ENCODE measurements around the gene ARHGEF38. TPM values are rescaled to one million over a fixed set of nuclear protein-coding genes. Genes with fewer than 3 reads are reported as not detected.

ARHGEF38 gene
- total and polyA plus RNA-seq, 9 donors = 0.12 to 1.3 (median 0.24) TPM; not detected in 5

GRCh38 chr4:105544520-105545286, 7.7 kb upstream of the ARHGEF38 start:
- DNase-seq = no peak
- Histone ChIP-seq H3K9me3 (no peaks in the 10 kb centered on the region), H3K36me3 (no peaks in the 10 kb centered on the region), H3K27ac (no peak overlapping the region), H3K4me3 (no peak overlapping the region), H3K4me1 (ENCODE audit: insufficient read depth) (no peaks in the 10 kb centered on the region), H3K27me3 (no peaks in the 10 kb centered on the region)
- TF ChIP-seq POLR2A (IDR thresholded peaks at IDR 0.05) = no peak
- no peak for TF ChIP-seq CTCF (IDR thresholded peaks at IDR 0.05)
- no peak for TF ChIP-seq EP300 (IDR thresholded peaks at IDR 0.05)
- 30 to 41% (median 41%) methylated on average over 1 of the region's 1 CpG for WGBS, 3 donors
- intact Hi-C loops (cut with DNase I) = no loop called here

DNA sequence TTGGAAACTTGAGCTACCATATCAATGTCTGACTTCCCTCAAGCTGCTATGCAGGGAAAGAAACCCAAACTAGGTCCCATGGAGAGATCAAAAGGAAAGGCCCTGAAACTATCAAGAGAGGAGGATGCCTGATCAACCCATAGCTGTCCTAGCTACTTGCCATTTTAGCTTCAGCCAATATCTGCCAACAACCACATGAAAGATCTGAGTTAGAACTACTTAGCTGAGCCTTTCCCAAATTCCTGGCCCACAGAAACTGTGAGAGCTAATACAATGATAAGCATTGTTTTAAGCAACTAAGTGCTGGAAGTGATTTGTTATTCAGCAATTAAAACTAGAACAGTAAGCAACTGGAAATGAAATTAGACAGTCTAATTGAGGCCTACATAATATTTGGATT, 6.3 kb upstream of the ARHGEF38 start:
- Histone ChIP-seq H3K9me3 (no peaks in the 10 kb centered on the region), H3K27me3 (no peaks in the 10 kb centered on the region), H3K4me3 (no peak overlapping the region), H3K4me1 (ENCODE audit: insufficient read depth) (no peaks in the 10 kb centered on the region), H3K36me3 (no peaks in the 10 kb centered on the region), H3K27ac (no peak overlapping the region)
- DNase-seq = no peak
- intact Hi-C loops (cut with DNase I) = no loop called here
- no peak for TF ChIP-seq CTCF (IDR thresholded peaks at IDR 0.05)
- no peak for TF ChIP-seq POLR2A (IDR thresholded peaks at IDR 0.05)
- no peak for TF ChIP-seq EP300 (IDR thresholded peaks at IDR 0.05)

GRCh38 chr4:105547769-105548168, 4.7 kb upstream of the ARHGEF38 start:
- TF ChIP-seq POLR2A (IDR thresholded peaks at IDR 0.05) = no peak
- TF ChIP-seq EP300 (IDR thresholded peaks at IDR 0.05) = no peak
- TF ChIP-seq CTCF (IDR thresholded peaks at IDR 0.05) = no peak
- Histone ChIP-seq H3K4me1 (ENCODE audit: insufficient read depth) (no peaks in the 10 kb centered on the region), H3K27ac (no peak overlapping the region), H3K4me3 (no peak overlapping the region), H3K9me3 (no peaks in the 10 kb centered on the region), H3K36me3 (no peaks in the 10 kb centered on the region), H3K27me3 (no peaks in the 10 kb centered on the region)
- intact Hi-C loops (cut with DNase I) = no loop called here
- DNase-seq = no peak

- DNase-seq = no peak
- intact Hi-C loops (cut with DNase I) = no loop called here
- TF ChIP-seq EP300 (IDR thresholded peaks at IDR 0.05) (no peak), CTCF (IDR thresholded peaks at IDR 0.05) (no peak), POLR2A (IDR thresholded peaks at IDR 0.05) (no peak)
- H3K4me1 ChIP-seq (ENCODE audit: insufficient read depth) = no peaks in the 10 kb centered on the region
- H3K27ac ChIP-seq = no peak overlapping the region
- no peaks in the 10 kb centered on the region for H3K9me3 ChIP-seq
- no peak overlapping the region for H3K4me3 ChIP-seq
- H3K27me3 ChIP-seq = no peaks in the 10 kb centered on the region
- WGBS, 3 donors = 90 to 97% (median 93%) methylated on average over 1 of the region's 1 CpG
- no peaks in the 10 kb centered on the region for H3K36me3 ChIP-seq
Observed at GRCh38 chr4:105548483-105548882, 3.9 kb upstream of the ARHGEF38 start.

Measured in ovary (tissue), 9 donors.